CD4-positive, alpha-beta T cell treated with Interleukin-21 for 1 hour (primary cell): ENCODE data around the gene SDHAF3.
"Not testable (repeated sequence)": the region's sequence is repeated elsewhere in the genome, so short reads cannot be mapped to it uniquely, and the experiment has no call there.

Experiments used
- DNase-seq: peaks from one replicate; pipeline ENCODE4 v3.0.0-alpha.2; 2020

SDHAF3 gene

DNA sequence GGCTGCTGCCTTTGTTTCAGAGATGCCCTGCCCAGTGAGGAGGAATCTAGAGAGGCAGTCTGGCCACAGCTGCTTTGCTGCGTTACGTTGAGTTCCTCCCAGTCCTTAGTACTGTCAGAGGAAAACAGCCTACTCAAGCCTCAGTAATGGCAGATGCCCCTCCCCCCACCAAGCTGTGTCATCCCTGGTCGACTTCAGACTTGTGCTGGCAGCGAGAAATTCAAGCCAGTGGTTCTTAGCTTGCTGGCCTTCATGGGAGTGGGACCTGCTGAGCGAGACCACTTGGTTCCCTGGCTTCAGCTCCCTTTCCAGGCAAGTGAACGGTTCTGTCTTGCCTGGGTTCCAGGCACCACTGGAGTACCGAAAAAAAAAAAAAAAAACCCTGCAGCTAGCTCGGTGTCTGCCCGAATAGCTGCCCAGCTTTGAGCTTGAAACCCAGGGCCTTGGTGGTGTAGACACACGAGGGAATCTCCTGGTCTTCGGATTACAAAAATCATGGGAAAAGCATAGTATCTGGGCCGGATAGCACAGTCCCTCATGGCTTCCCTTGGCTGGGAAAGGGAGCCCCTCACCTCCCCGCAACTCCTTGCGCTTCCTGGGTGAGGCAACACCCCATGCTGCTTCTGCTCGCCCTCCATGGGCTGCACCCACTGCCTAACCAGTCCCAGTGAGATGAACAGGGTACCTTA lies 9.1 kb downstream of the SDHAF3 start:
- DNase-seq = no peak

- DNase-seq = no peak
Observed at GRCh38 chr7:97128736-97129135, 11.2 kb downstream of the SDHAF3 start.

GRCh38 chr7:97130417-97131139 lies 13.1 kb downstream of the SDHAF3 start:
- DNase-seq = no peak

GRCh38 chr7:97133159-97133558 lies 15.7 kb downstream of the SDHAF3 start:
- no peak for DNase-seq

DNA sequence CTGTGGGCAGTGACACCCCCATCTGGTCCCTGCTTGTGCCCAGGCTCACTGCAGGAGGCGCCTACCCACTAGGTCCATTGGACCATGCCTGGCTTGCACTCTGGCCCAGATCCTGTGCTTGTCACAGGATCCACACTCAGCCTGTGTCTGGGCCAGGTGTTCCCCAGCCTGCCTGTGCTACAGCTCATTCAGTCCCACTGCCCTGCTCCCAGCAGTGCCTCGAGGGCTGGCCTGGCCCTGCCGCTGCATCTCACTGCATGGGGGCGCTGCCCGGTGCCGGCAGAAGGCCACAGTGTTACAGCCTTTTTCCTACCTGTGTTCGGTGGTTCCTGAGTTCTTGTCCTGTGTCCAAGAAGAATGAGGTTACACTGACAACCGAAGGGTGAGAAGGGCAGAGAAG lies 21.3 kb downstream of the SDHAF3 start:
- no peak for DNase-seq

- DNase-seq = peak; percentile 28
Observed at GRCh38 chr7:97145068-97145467, 27.6 kb downstream of the SDHAF3 start.

GRCh38 chr7:97149843-97150242 lies 32.3 kb downstream of the SDHAF3 start:
- no peak for DNase-seq

- DNase-seq = no peak
Observed at GRCh38 chr7:97155897-97156418, 38.5 kb downstream of the SDHAF3 start.

DNA sequence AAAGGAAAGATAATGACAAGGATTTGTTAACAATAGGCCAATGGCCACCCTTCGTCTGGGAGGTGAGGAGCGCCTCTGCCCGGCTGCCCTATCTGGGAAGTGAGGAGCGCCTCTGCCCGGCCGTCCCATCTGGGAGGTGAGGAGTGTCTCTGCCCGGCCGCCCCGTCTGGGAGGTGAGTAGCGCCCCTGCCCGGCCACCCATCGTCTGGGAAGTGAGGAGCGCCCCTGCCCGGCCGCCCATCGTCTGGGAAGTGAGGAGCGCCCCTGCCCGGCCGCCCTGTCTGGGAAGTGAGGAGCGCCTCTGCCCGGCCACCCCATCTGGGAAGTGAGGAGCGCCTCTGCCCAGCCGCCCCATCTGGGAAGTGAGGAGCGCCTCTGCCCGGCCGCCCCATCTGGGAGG lies 42.5 kb downstream of the SDHAF3 start:
- not testable (repeated sequence) for DNase-seq

DNA sequence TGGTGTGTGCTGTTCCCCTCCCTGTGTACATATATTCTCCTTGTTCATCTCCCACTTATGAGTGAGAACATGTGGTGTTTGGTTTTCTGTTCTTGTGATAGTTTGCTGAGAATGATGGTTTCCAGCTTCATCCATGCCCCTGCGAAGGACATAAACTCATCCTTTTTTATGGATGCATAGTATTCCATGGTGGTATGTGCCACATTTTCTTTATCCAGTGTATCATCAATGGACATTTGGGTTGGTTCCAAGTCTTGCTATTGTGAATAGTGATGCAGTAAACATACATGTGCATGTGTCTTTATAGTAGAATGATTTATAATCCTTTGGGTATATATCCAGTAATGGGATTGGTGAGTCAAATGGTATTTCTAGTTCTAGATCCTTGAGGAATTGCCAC lies 44.1 kb downstream of the SDHAF3 start:
- not testable (repeated sequence) for DNase-seq

GRCh38 chr7:97166308-97166707 lies 48.8 kb downstream of the SDHAF3 start:
- no peak for DNase-seq

GRCh38 chr7:97167176-97167575 lies 49.7 kb downstream of the SDHAF3 start:
- DNase-seq = no peak

- DNase-seq = no peak
Observed at GRCh38 chr7:97167749-97168148, 50.3 kb downstream of the SDHAF3 start.

DNA sequence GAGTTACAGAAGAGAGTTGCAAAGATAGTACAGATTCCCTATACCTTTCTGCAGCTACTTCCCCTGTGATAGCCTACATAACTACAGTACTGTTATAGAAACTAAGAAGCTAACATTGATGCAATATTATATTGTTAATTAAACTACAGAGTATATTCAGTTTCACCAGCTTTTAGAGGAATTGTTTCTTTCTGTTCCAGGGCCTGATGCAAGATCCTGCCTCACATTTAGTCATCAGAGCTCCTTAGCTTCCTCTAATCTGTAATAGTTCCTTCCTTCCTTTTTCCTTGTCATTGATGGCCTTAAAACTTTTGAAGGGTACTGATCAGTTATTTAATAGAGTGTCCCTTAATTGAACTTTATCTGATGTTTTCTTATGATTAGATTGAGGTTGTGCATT lies 56.8 kb downstream of the SDHAF3 start:
- DNase-seq = no peak

DNA sequence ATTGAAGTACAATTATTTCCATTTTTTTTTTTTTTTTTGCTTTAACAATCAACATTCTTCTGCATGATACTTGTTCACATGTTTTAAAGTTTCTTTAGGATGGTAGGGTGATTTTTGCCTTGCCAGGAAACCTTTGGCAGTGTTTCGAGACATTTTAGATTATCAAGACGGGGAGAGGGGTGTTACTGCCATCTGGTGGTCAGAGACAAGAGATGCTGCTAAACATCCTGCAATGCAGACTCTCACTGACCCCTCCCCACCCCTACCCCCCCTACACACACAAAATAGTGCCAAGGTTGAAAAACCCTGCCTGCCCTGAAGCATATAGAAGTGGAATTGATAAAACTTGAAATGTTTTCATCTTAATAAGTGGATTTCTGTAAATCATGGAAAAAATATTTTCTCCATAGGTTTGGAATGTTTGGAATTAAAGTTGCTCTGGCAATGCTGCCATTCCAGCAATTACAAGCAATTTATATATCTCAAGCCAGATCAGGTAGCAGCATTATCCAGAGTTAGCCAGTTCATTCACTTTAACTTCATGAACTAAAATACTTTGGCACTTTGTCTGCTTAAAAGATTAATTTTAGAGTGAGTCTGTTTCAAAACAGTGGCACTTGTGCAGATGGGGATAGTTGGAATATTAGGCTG lies 62.1 kb downstream of the SDHAF3 start:
- peak; percentile 63 for DNase-seq

DNA sequence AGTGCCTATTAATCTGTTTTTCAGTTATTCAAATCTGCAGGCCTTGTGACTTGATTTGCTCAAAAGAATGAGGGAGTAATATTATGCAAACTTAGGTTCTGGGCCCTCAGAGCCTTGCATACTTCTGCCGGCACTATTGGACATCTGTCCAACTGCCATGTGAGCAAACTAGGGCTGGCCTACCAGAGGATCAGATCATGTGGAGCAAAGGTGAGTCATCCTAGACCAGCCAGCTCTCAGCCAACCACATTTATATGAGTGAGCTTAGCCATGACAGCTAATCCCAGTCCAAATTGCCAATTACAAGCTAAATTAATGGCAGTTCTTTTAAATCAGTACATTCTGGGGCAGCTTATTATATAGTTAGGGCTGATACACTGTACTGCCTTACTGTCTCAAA lies 69.6 kb downstream of the SDHAF3 start:
- DNase-seq = no peak

DNA sequence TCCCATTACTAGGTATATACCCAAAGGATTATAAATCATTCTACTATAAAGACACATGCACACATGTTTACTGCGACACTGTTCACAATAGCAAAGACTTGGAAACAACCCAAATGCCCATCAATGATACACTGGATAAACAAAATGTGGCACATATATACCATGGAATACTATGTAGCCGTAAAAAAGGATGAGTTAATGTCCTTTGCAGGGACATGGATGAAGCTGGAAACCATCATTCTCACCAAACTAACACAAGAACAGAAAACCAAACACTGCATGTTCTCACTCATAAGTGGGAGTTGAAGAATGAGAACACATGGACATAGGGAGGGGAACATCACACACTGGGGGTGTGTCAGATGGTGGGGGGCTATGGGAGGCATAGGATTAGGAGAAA lies 78.7 kb downstream of the SDHAF3 start:
- DNase-seq = not testable (repeated sequence)

GRCh38 chr7:97198596-97198995 lies 81.1 kb downstream of the SDHAF3 start:
- DNase-seq = no peak

DNA sequence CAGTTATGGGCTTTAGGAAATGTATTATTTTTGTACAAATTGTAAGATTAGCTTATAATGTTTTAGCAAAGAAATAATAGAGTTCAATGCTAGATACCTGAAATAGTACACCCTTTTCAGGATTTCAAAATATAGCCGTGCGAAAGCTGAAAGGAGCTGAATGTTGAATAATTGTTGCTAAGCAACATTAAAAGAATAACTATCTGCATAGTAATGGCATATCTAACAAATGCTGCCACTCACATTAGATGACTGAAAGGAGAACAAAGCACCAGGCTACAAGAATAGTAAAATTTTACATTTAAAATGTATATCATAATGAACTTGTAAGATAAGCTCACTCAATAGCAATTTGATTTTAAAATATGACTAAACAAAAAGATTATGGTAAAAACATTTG lies 82.5 kb downstream of the SDHAF3 start:
- DNase-seq = no peak

DNA sequence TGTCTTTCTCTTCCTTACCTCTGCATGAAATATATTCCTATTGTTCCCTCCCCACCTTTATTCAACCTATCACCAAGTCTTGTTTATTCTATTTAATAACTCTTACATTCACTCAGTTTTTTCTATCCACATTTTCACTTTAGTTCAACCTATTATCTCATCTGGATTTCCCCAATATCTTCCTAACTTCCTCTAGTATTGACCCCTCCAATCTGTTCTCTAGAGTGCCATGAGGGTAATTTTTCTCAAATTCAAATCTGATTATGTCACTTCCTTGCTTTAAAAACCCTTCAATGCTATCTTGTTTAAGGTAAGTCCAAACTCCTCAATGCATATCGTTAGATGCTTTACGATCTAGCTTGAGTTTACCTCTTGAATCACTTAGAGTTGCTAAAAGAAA lies 86.5 kb downstream of the SDHAF3 start:
- DNase-seq = no peak

DNA sequence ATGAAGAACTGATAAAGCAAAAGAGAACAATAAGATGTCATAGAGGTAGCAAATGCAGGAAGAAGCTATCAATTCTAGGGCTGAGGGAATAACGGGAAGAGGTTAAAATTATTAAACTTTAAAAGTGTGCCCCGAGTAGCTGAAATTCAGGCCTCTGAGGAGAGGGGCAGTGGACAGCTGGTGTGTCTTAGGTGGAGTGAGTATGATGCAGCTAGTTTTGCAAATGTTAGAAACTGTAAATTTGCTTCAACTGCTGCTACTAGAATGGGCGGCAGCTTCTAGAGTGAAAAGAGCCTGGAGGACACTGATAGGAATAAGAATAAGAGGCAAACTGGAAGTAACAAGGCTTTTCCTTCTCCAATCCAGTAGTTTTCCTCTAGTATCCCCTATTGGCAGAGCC lies 87.3 kb downstream of the SDHAF3 start:
- no peak for DNase-seq

- no peak for DNase-seq
Observed at GRCh38 chr7:97215556-97215955, 98.1 kb downstream of the SDHAF3 start.

DNA sequence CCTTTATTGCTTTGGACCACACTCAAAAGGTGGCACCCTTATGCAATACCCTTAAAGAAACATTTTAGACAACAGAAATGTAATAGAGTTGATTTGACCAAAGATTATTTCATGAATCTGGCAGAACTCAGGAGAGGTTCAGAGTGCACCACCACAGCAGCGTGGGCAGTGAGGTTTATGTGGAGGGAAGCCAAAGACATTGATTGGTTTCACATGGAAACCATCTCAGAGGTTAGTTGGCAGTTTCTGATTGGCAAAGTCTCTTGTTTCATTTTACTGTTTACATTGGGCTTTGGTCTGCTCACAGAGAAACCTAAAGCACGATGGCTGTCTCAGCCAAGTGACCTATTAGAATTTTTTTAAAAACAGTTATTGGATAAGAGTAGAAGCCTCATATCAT lies 101.3 kb downstream of the SDHAF3 start:
- DNase-seq = no peak

GRCh38 chr7:97219237-97219636 lies 101.7 kb downstream of the SDHAF3 start:
- no peak for DNase-seq
